HG03139 (cell line): Measurements from ENCODE around the gene FUT7.

ENCODE experiments used
- ATAC-seq: cut with Tn5 transposase; IDR thresholded peaks from one replicate; pipeline ENCODE4 v1.9.1; 2021; ENCODE audit not compliant: unreplicated experiment

The FUT7 gene

GRCh38 chr9:137050570-137050969 lies 18.7 kb upstream of the FUT7 start:
- no peak for ATAC-seq

- ATAC-seq = no peak
These were observed 17.9 kb upstream of the FUT7 start for GRCh38 chr9:137049544-137050449.

GRCh38 chr9:137048655-137049543 lies 17.0 kb upstream of the FUT7 start:
- ATAC-seq = no peak

- no peak for ATAC-seq
These were observed 14.3 kb upstream of the FUT7 start, which contains the start of gene NPDC1 for GRCh38 chr9:137046088-137046787. Gene NPDC1, minus strand, starts transcription at chr9:137046177. Its CDS starts 188 bp downstream, at chr9:137045989.

GRCh38 chr9:137045294-137046087 lies 13.6 kb upstream of the FUT7 start:
- no peak for ATAC-seq

- no peak for ATAC-seq
These were observed 12.8 kb upstream of the FUT7 start for GRCh38 chr9:137044502-137045177.

GRCh38 chr9:137044037-137044436 lies 12.1 kb upstream of the FUT7 start:
- no peak for ATAC-seq

GRCh38 chr9:137042751-137043727 lies 11.2 kb upstream of the FUT7 start:
- ATAC-seq = no peak

- no peak for ATAC-seq
These were observed 9.2 kb upstream of the FUT7 start for GRCh38 chr9:137041124-137041523.

- ATAC-seq = no peak
These were observed 8.7 kb upstream of the FUT7 start for GRCh38 chr9:137040568-137040967.

GRCh38 chr9:137039611-137040366 lies 7.9 kb upstream of the FUT7 start:
- ATAC-seq = no peak

- no peak for ATAC-seq
These were observed 7.0 kb upstream of the FUT7 start for GRCh38 chr9:137038916-137039315.

- ATAC-seq = no peak
These were observed 5.6 kb upstream of the FUT7 start for GRCh38 chr9:137037483-137037882.

- no peak for ATAC-seq
These were observed 5.1 kb upstream of the FUT7 start for GRCh38 chr9:137037035-137037434.

- ATAC-seq = no peak
These were observed 4.0 kb upstream of the FUT7 start for GRCh38 chr9:137035937-137036336.

GRCh38 chr9:137035507-137035834 lies 3.6 kb upstream of the FUT7 start:
- ATAC-seq = no peak

- ATAC-seq = no peak
These were observed 3.0 kb upstream of the FUT7 start for GRCh38 chr9:137034709-137035506.
